T-helper 1 cell treated with Interleukin-12 subunit alpha and Interleukin-12 subunit beta and Interleukin-4 antibody, amounts not matched to agents 30 ng/mL and 1 ng/mL, for 36 hours (primary cell): ENCODE measurements around the gene C7orf57. TPM values are rescaled to one million over a fixed set of nuclear protein-coding genes. Genes with fewer than 3 reads are reported as not detected.
"Not testable (repeated sequence)": the region's sequence is repeated elsewhere in the genome, so short reads cannot be mapped to it uniquely, and the experiment has no call there.

ENCODE experiments used
- intact Hi-C: fragments of 100-400 bp; cut with micrococcal nuclease; formaldehyde crosslinking; loops from one replicate; pipeline ENCODE4 v1.15.1; 2024
- total RNA-seq: library from RNA; stranded (reverse); gene quantifications from 2 replicates; pipeline ENCODE4 v1.2.3, GENCODE V29; 2022

C7orf57 gene
- total RNA-seq, 1 donor from 2014 or later = 0.10 TPM

DNA sequence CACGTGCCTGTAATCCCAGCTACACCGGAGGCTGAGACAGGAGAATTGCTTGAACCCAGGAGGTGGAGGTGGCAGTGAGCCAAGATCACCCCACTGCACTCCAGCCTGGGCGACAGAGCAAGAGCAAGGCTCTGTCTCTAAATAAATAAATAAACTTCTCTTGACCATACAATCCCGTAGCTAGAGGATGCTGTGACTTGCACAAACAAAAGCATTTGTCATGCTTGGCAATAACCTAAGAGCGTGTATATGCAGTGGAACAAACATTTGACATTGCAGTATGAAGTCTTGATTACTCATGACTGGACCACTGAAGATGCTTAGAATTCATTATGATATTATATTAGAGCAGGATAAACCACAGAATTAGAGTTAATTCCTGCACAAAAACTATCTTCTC, 1.4 kb upstream of the C7orf57 start:
- intact Hi-C loops = no loop called here

GRCh38 chr7:48035967-48036478, 680 bp downstream of the C7orf57 start:
- intact Hi-C loops = loop anchor here (1.0 kb wide), 5 partner anchors 45 to 74 kb away; partner anchors contain the start of genes HUS1 and UPP1

DNA sequence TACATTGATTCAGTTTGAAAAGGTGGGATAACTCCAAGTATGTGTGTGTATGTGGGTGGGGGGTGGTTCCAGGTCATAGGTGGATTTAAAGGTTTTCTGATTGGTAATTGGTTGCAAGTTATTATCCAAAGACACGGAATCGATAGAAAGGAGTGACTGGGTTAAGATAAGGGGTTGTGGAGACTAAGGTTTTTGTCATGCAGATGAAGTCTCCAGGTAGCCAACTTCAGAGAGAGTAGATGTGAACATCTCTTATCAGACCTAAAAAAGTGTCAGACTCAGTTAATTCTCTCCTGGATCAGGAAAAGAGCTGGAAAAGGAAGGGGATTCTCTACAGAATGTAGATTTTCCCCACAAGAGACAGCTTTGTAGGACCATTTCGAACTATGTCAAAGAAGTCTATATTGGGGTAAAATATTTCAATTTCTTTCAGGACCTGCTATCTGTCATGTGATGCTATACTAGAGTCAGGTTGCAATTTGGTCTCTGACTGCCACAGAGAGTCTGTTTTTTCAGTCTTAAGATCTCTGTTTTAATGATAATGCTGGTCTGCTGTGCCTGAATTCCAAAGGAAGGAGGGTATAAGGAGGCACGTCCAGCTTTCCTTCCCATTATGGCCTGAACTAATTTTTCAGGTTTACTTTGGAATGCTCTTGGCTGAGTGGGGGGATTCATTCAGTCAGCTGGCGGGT, 3.6 kb downstream of the C7orf57 start:
- intact Hi-C loops = no loop called here

GRCh38 chr7:48040944-48041652, 5.8 kb downstream of the C7orf57 start:
- intact Hi-C loops = no loop called here

- intact Hi-C loops = no loop called here
Measured at GRCh38 chr7:48041653-48041970, 6.3 kb downstream of the C7orf57 start.

DNA sequence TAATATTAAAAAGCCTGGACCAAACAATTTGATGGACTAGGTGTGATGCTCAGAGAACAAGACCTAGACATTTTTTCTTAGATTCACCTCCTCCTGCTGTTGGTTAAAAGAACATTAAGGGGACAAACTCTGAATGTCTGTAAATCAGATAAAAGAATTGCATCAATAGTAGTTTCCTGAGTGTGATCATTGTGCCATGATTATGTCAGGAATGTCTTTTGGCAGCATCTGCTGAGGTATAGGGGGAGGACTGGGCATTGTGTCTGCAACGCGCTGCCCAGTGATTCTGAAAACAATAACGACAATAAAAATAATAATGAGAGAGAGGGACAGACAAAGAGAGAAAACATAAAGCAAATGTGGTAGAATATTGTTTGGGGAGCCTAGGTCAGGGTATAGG, 6.9 kb downstream of the C7orf57 start:
- intact Hi-C loops = no loop called here

DNA sequence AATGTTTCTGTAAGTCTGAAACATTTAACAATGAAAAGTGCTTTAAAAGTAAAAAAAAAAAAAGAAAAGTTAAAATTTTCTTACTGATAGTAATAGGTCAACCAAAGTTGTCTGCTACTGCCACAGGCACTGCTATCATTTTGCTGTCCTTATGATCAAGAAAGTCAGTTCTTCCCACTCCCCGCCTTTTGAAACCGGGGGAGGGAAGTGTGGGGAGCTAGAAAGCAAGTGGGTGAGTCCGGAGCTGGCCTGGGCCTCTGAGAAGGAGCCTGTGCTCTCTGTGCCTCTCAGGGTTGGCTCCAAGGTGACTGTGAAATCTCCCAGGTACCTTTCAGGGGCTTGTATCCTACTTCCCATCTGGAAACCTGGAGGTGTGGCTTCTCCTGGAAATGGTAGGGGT, 7.3 kb downstream of the C7orf57 start:
- intact Hi-C loops = no loop called here

DNA sequence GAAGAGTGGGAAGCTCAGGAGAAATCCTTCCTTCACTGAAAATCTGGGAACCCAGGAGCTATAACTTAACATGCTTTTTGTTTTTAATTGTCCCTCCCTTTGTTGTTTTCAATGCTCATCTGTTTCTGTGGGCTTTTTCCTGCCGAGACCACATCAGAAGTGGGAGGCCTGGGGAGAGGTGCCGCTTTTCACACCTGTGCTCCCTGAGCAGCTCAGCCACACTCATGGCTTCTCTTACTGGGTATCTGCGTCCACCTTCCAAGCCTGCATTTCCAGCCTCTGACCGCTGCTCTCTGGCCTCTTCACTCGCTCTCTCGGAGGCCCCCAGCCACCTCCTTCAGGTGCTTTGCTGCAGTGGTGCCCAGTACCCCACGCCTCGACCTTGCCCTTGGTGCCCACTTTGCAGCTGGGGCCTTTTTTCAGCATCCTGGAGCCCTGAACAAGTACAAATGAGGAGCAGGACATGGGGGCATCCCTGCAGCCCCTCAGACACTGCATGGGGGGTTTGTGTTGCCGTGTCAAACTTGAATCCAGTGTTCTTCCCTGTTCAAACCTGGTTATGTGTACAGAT, 9.9 kb downstream of the C7orf57 start:
- intact Hi-C loops = no loop called here

GRCh38 chr7:48046458-48046857, 11.1 kb downstream of the C7orf57 start:
- intact Hi-C loops = loop anchor here (1.0 kb wide), 2 partner anchors 42 to 64 kb away; no protein-coding TSS in a partner anchor

GRCh38 chr7:48048113-48048512, 12.8 kb downstream of the C7orf57 start:
- intact Hi-C loops = no loop called here

DNA sequence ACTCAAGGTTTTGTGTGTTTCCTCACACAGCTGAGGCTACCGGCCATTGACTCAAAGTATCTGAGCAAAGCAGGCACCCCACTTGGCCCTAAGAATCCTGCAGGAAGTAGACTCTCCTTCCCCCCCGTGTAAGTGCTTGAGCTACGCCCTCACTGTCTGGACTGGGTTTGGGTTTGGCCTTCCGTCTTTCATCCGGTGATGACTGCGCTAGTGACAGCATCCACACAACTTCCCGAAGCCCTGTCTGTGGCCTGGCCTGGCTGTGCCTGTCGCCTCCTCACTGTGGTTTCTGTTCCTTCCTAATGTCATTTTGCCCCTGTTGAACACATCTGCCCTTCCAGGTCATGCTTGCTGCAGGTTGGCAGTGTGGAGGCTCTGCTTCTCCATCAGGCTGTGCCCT, 14.5 kb downstream of the C7orf57 start:
- intact Hi-C loops = no loop called here

DNA sequence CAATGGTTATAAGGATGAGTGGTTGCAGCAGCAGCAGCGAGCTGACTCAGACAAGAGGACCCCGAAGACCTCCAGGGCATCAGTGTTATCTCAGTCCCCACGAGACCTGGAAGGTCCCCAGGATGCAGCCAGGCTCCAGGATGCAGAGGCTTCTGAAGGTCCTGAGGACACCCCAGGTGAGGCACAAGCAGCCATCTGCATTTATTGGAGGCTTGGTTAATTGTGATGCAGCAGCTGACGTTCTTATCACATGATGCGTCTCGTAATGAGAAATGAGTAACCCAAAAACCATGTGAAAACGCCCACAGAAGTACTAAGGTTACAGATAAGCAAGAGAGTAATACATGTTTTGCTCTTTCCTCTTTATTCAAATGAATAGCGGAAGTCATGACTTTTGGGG, 17.4 kb downstream of the C7orf57 start:
- intact Hi-C loops = no loop called here

DNA sequence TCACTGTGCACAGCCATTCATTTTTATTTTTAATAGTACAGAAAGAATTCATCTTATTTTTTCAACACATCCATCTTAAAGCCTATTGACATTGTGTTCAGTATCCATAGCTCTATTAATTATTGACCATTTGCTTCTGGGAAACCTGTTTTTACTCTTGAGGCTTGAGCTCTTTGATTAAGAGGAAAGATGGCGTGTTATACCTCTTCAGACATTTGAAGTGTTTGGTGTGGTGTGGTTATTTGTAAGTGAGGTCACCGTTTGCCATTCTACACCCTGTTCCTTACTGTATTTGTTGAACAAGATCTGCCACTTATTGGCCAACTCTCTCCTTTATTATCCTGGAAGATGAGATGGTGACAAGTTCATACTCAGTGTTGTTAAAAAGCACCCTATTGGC, 18.4 kb downstream of the C7orf57 start:
- intact Hi-C loops = no loop called here

GRCh38 chr7:48058990-48059389, 23.6 kb downstream of the C7orf57 start:
- intact Hi-C loops = loop anchor here (2.0 kb wide), 1 partner anchor 26 kb away; no protein-coding TSS in a partner anchor

GRCh38 chr7:48059706-48060105, 24.4 kb downstream of the C7orf57 start:
- intact Hi-C loops = loop anchor here (2.0 kb wide), 1 partner anchor 25 kb away; no protein-coding TSS in a partner anchor

GRCh38 chr7:48063985-48064384, 28.6 kb downstream of the C7orf57 start:
- intact Hi-C loops = no loop called here

GRCh38 chr7:48067475-48067874, 32.1 kb downstream of the C7orf57 start:
- intact Hi-C loops = no loop called here

DNA sequence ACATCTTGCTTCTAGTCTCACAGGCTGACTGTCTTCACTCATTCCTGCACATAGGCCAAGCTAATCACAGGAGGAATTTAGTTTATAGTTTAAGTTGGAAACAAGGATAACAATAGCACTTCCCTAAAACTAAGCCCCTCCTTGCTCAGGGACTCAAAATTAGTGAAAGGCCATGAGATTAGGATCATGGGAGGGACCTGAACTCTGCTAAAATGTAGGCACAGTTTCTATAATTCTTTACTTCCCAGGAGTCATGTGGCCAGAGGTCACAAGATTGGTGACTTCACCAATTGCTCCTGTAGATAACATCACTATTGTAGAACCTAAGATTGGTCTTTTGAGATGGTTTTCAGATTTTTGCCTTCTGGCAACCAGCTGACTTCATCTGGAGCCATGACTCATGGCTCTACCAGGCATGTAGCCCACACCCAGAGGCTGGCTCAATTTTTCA, 38.9 kb downstream of the C7orf57 start:
- intact Hi-C loops = no loop called here

DNA sequence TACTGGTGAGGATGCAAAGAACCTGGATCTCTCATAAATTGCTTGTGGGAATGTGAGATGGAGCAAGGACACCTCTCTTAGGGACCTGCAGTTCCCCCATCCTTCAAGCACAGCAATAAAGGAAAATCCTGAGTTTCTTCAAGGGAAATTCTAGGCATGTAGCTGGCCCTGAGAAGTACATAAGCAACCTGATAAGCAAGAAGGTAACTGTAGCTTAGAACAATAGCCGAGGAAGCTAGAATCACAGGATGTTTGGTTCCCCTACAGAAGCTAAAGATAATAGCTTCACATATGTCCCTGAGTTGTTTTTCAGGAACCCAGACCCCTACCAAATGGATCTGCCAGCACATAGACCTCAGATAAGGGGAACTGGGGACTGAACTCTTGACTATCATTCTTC, 42.1 kb downstream of the C7orf57 start:
- intact Hi-C loops = no loop called here

- intact Hi-C loops = no loop called here
Measured at GRCh38 chr7:48078470-48078869, 43.1 kb downstream of the C7orf57 start.

DNA sequence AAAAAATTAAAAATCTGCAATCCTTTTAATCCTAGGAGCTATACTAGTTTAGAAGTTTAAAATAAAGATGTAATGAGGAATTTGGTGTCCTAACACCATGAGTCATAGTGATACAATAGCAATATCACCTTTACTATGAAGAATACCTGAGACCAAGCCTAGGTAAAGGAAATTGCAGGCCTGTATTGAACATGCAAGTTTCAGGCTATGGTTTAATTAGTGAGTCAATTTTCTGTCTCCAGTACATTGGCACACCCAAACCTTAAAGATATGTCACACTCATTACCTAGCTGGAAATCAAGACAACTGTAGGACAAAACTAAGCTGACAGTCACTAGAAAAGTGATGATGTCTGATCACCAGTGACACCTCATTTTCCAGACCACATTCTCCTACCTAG, 47.0 kb downstream of the C7orf57 start:
- intact Hi-C loops = not testable (repeated sequence)

DNA sequence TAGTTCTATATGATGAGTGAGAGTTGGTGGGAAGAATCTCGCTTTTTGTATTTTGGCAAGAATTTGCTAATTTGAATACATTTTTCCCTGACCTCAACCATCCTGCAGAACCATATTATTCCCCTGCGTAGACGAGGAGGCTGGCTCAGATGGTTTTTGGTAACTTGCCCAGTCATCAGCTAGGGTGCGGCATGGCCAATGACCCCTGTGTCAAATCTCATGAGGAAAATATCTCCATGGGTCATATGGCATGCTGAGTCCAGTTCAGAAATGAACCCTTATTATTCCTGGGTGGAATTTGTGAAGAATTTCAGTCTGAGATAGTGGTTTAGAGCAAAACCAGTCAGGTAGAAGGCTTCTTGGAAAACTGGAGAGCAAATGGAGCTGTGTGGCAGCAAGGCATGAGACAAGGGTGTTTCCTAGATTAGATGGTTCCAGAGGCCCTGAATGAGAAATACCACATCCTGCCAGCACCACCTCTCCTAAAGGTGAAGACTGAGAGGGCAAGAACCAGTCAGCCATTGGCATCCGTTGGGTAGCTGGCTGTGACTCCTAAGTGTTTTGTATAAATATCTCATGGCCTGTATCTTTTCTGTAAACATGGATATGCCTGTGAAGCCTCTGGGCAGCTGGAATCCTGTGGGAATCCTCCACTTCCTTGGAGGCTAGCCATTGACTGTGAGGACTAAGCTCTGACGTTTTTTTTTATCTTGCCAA, 47.9 kb downstream of the C7orf57 start:
- intact Hi-C loops = no loop called here
